DMS153 treated with DMSO at 0.1 percent for 48 hours (cell line): ENCODE measurements around the gene MED12L.

Experiments used
- DNase-seq: peaks from one replicate; lab custom pipeline; 2025; ENCODE audit not compliant: unreplicated experiment; lab: John Stamatoyannopoulos, UW

The MED12L gene

GRCh38 chr3:151483961-151484520 lies 398.6 kb downstream of the MED12L start:
- DNase-seq, result no peak
